RPMI8226 (cell line): ENCODE results near the gene BLTP3A.

Experiments
- DNase-seq: peaks from one replicate; pipeline ENCODE4 v3.0.0-alpha.2; 2015

The BLTP3A gene

DNA sequence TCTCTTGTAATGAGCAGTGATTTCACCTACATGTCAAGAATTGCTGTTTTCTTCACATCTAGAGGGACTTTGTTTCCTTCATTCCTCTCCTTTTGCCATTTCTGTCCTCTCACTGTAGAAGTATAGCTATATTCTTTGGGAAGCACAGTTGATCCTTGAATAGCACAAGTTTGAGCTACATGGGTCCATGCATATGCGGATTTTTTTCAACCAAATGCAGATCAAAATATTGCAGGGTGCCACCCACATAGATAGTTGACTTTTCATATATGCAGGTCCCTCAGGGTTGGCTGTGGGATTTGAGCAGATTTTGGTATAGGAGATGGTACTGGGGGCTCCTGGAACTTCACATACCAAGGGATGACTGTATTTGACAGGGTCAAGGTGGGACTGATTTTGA, 41.1 kb downstream of the BLTP3A start:
- no peak for DNase-seq

GRCh38 chr6:34834789-34835518, 43.1 kb downstream of the BLTP3A start:
- DNase-seq = no peak

- DNase-seq = no peak
These were observed 44.1 kb downstream of the BLTP3A start for GRCh38 chr6:34836008-34836407.

DNA sequence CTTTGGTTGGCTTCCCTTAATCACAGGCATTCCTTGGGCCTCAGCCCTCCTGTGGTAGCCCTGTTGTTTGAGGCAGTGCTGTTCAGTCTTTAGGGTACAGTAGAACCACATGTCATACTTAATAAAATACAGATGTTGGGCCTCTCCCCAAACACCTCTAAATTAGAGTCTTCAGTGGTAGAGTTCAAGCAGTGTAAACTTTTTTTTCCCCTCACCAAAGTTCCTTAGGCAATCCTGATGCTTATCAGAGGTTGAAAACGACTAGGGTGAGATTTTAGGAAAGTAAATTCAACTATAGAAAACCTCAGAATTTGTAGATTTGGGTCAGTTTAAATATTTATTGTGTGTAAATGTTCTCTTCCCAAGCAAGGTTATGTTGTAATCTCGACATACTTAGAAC, 44.6 kb downstream of the BLTP3A start:
- no peak for DNase-seq

GRCh38 chr6:34837528-34837927, 45.6 kb downstream of the BLTP3A start:
- DNase-seq = no peak

DNA sequence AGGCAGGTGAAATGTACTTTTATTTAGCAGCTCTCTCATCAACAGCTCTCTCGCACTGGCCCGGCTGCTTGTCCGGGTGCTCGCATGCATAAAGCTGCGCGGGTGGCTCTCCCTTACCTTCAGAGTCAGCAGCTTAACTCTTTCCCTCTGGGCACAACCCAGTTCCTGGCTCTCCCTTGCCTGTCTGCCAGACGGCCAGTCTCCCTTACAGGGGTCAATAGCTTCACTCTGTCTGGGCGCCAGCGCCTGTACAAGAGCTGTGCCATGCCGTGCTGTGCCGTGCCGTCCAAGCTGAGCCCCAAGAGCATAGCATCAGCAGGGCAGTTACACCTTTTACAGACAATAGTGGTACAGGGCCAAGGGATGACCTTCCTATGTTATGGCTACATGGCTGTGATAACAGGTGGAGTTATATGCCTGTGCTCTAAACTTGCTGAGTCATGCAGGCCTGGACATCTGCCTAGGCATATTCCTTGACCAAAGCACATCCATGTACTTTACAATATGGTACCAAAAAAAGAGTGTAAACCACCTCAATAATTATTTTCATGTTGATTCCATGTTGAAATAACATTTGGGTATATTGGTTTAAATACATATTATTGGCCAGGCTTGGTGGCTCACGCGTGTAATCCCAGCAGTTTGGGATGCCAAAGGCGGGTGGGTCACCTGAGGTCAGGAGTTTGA, 47.9 kb downstream of the BLTP3A start:
- DNase-seq = no peak
